GM12878 (cell line): ENCODE data around the gene GABBR1. TPM values are rescaled to one million over a fixed set of nuclear protein-coding genes. Genes with fewer than 3 reads are reported as not detected.

Source experiments
- ATAC-seq: fragments of 200-7000 bp; cut with Tn5 transposase; 3 replicates; pipeline ENCODE4 v1.9.1; 2020; ENCODE audit warnings: mild to moderate bottlenecking, moderate library complexity
- BruUV-seq: library from RNA; stranded (reverse); fragments of 400-500 nt; replicated peaks from 2 replicates; lab custom pipeline; 2021; lab: Mats Ljungman, UMichigan
- CTCF ChIA-PET: fragments of 300-600 bp; sonication (Branson Sonifier 250); formaldehyde crosslinking; extraction: SDS; loops from one replicate; lab custom pipeline; 2021; ENCODE audit warnings: inconsistent platforms; lab: Yijun Ruan, JAX
- POLR2A ChIA-PET: fragments of 350-600 bp; formaldehyde crosslinking; extraction: SDS; loops from one replicate; lab custom pipeline; 2021; ENCODE audit warnings: inconsistent platforms; lab: Charles Lee
- RAD21 ChIA-PET: fragments of 300-600 bp; sonication (Branson Sonifier 250); formaldehyde crosslinking; loops from one replicate; lab custom pipeline; 2023; ENCODE audit warnings: antibody characterized with exemption; ENCODE audit not compliant: unreplicated experiment; lab: Charles Lee
- SMC1A ChIA-PET: fragments of 300-600 bp; sonication (Branson Sonifier 250); formaldehyde crosslinking; loops from one replicate; lab custom pipeline; 2023; ENCODE audit not compliant: unreplicated experiment, uncharacterized antibody; lab: Charles Lee
- DNase-seq: peaks from one replicate; pipeline ENCODE4 v3.0.0-alpha.2; 2011; ENCODE audit warnings: low read depth, low spot score
- FAIRE-seq: peaks from 3 replicates; lab custom pipeline; 2011; peaks lifted over from hg19 to GRCh38; lab: Jason Lieb, UNC
- H2AFZ ChIP-seq: 2 replicates; pipeline ENCODE4 v1.6.0; 2011; ENCODE audit warnings: low read depth, low read length, control low read depth; ENCODE audit not compliant: control insufficient read depth
- H3K27ac ChIP-seq: 2 replicates; pipeline ENCODE4 v1.5.1; 2011; ENCODE audit warnings: control low read depth; ENCODE audit not compliant: control insufficient read depth, insufficient read depth
- H3K27me3 ChIP-seq, 2 experiments: replicated peaks in 1 of 2; 2 replicates each; pipeline versions ENCODE4 v1.6.0 to v1.6.1; 2011; ENCODE audit warnings: low read length in 1 of 2; ENCODE audit not compliant: control insufficient read depth in 2 of 2, insufficient read depth in 2 of 2
- H3K36me3 ChIP-seq, 2 experiments: 2 replicates each; pipeline ENCODE4 v1.5.1; 2011; ENCODE audit warnings: low read length in 1 of 2; ENCODE audit not compliant: control insufficient read depth in 2 of 2, insufficient read depth in 2 of 2
- H3K4me1 ChIP-seq: 2 replicates; pipeline ENCODE4 v1.6.1; 2011; ENCODE audit warnings: mild to moderate bottlenecking, low read length, moderate library complexity, mixed read lengths; ENCODE audit not compliant: control insufficient read depth, insufficient read depth
- H3K4me2 ChIP-seq: 2 replicates; pipeline ENCODE4 v1.6.0; 2011; ENCODE audit warnings: control low read depth; ENCODE audit not compliant: control insufficient read depth, insufficient read depth
- H3K4me3 ChIP-seq: fragments of 200-600 bp; sonication (generic); 2 replicates; pipeline ENCODE4 v1.5.1; 2016
- H3K79me2 ChIP-seq: 2 replicates; pipeline ENCODE4 v1.6.0; 2011; ENCODE audit warnings: low read length; ENCODE audit not compliant: control insufficient read depth, insufficient read depth
- H3K9ac ChIP-seq: 2 replicates; pipeline ENCODE4 v1.8.0; 2011; ENCODE audit warnings: low read length, control low read depth, mixed read lengths; ENCODE audit not compliant: control insufficient read depth, insufficient read depth
- H3K9me3 ChIP-seq: replicated peaks from 3 replicates; pipeline ENCODE4 v1.5.1; 2011; ENCODE audit warnings: mild to moderate bottlenecking, low read length; ENCODE audit not compliant: control insufficient read depth, insufficient read depth
- H4K20me1 ChIP-seq: 2 replicates; pipeline ENCODE4 v1.6.0; 2011; ENCODE audit not compliant: control insufficient read depth, insufficient read depth
- BCL3 ChIP-seq: IDR thresholded peaks from 2 replicates; pipeline ENCODE4 v1.6.1; 2011; ENCODE audit warnings: borderline replicate concordance, low read depth, mild to moderate bottlenecking, moderate library complexity, low read length; ENCODE audit not compliant: insufficient read depth, poor library complexity, severe bottlenecking
- CBX3 ChIP-seq: fragments of 200-600 bp; sonication (generic); IDR thresholded peaks from 2 replicates; pipeline ENCODE4 v1.6.1; 2016; ENCODE audit warnings: low read depth, borderline replicate concordance
- CHD4 ChIP-seq: fragments of 200-600 bp; sonication (generic); IDR thresholded peaks from 2 replicates; pipeline ENCODE4 v1.6.1; 2016; ENCODE audit warnings: mild to moderate bottlenecking
- CREB1 ChIP-seq: IDR thresholded peaks from 2 replicates; pipeline ENCODE4 v1.6.1; 2012; ENCODE audit warnings: low read depth, mild to moderate bottlenecking, inconsistent platforms
- SMC3 ChIP-seq: IDR thresholded peaks from 2 replicates; pipeline ENCODE4 v1.6.1; 2011; ENCODE audit warnings: low read length, improper control_type of control experiment, borderline replicate concordance
- ZBTB40 ChIP-seq: fragments of 450-650 bp; IDR thresholded peaks from 2 replicates; pipeline ENCODE4 v1.6.1; 2016; ENCODE audit warnings: mild to moderate bottlenecking, moderate library complexity, borderline replicate concordance
- ZNF592 ChIP-seq: fragments of 450-650 bp; IDR thresholded peaks from 2 replicates; pipeline ENCODE4 v1.6.1; 2017; ENCODE audit warnings: mild to moderate bottlenecking, moderate library complexity
- WGBS: methylation state at CpG from one replicate; pipeline ENCODE4 v1.1.6; 2016; ENCODE audit warnings: low lambda C conversion rate; ENCODE audit not compliant: insufficient replicate concordance, insufficient coverage; ENCODE audit errors: missing lambda C conversion rate; 5-methylcytosine and 5-hydroxymethylcytosine counted together
- in situ Hi-C: fragments of 300-500 bp; cut with MboI; formaldehyde crosslinking; loops from 9 replicates; pipeline ENCODE4 v1.14.3; 2018; ENCODE audit warnings: mixed read lengths
- intact Hi-C: fragments of 100-400 bp; cut with micrococcal nuclease; formaldehyde crosslinking; loops from one replicate; pipeline ENCODE4 v1.14.2; 2022; ENCODE audit not compliant: unreplicated experiment
- polyA plus RNA-seq, 11 experiments: library from polyadenylated mRNA; depleted of rRNA in 4 of 11; unstranded in 6 of 11; stranded (reverse) in 5 of 11; fragments of >200 nt; fragmentation: Nextera tagmentation in 4 of 11; fragmentation: Illumina TruSeq in 1 of 11; extraction: Ambion mirVana in 4 of 11; extraction: Trizol in 1 of 11; gene quantifications; 1 replicate in 1 of 11; 2 replicates in 10 of 11; pipeline versions ENCODE4 v1.2.1 to v1.2.3, GENCODE V29; 2011 to 2016; ENCODE audit warnings: inconsistent platforms in 2 of 11, missing spikeins in 2 of 11, low read depth in 1 of 11
- total RNA-seq, 4 experiments: library from RNA; depleted of rRNA in 3 of 4; stranded (reverse); fragments of >200 nt in 3 of 4; fragmentation: Illumina TruSeq in 1 of 4; extraction: Trizol in 1 of 4; gene quantifications; 2 replicates each; pipeline versions ENCODE4 v1.2.1 to v1.2.3, GENCODE V29; 2013 to 2021

GABBR1 gene
- total and polyA plus RNA-seq, 10 of the 15 experiments (the other 5 are each of a cell fraction or from before 2014, with no cell fraction given), result 0.11 to 5.2 (median 1.0) TPM

- TF ChIP-seq CBX3, result no peak
- no peak for TF ChIP-seq CHD4
Observed at GRCh38 chr6:29628419-29629281, 4.3 kb downstream of the GABBR1 start (continued).

- TF ChIP-seq ZNF592 (no peak), CREB1 (peak; percentile 42; the same call in 1 of the 2 replicates), ZBTB40 (no peak), SMC3 (no peak), BCL3 (no peak)
- H3K27ac ChIP-seq, result no peak overlapping the region
- no peaks in the 10 kb centered on the region for H3K79me2 ChIP-seq
- SMC1A ChIA-PET, result no interaction called here
- 6% methylated on average over 20 of the region's 51 CpGs for WGBS
- CTCF ChIA-PET, result interaction anchor here (1.7 to 2.2 kb wide), 3 partner anchors 22 to 251 kb away, joined by 4 to 8 read pairs (median 7); no protein-coding TSS in a partner anchor
- peak overlapping the region; percentile 80 for H2AFZ ChIP-seq
- H4K20me1 ChIP-seq, result no peaks in the 10 kb centered on the region
- RAD21 ChIA-PET, result no interaction called here
- peaks cover 6% of the 10 kb centered on the region; the same call in 1 of the 2 replicates for H3K4me1 ChIP-seq
- no TSS peak for BruUV-seq
- no peak for DNase-seq
- peak overlapping the region; percentile 61 for H3K4me3 ChIP-seq
- peak overlapping the region; percentile 37; the same call in 1 of the 2 replicates for H3K9ac ChIP-seq
- no peaks in the 10 kb centered on the region for H3K9me3 ChIP-seq
- in situ Hi-C loops, result no loop called here
- no peak for FAIRE-seq
- H3K36me3 ChIP-seq, result no peaks in the 10 kb centered on the region
- peak; percentile 9 for ATAC-seq
- intact Hi-C loops, result no loop called here
- peak overlapping the region; percentile 91 for H3K4me2 ChIP-seq
- POLR2A ChIA-PET, result no interaction called here
- no peaks in the 10 kb centered on the region for H3K27me3 ChIP-seq
Observed at GRCh38 chr6:29627755-29628418, 5.1 kb downstream of the GABBR1 start.
